GM12878 (cell line): Measurements from ENCODE around the gene URB1. TPM values are rescaled to one million over a fixed set of nuclear protein-coding genes. Genes with fewer than 3 reads are reported as not detected.

Experiments used
- ATAC-seq: fragments of 200-7000 bp; cut with Tn5 transposase; 3 replicates; pipeline ENCODE4 v1.9.1; 2020; ENCODE audit warnings: mild to moderate bottlenecking, moderate library complexity
- BruUV-seq: library from RNA; stranded (reverse); fragments of 400-500 nt; replicated peaks from 2 replicates; lab custom pipeline; 2021; lab: Mats Ljungman, UMichigan
- CTCF ChIA-PET: fragments of 300-600 bp; sonication (Branson Sonifier 250); formaldehyde crosslinking; extraction: SDS; loops from one replicate; lab custom pipeline; 2021; ENCODE audit warnings: inconsistent platforms; lab: Yijun Ruan, JAX
- POLR2A ChIA-PET: fragments of 350-600 bp; formaldehyde crosslinking; extraction: SDS; loops from one replicate; lab custom pipeline; 2021; ENCODE audit warnings: inconsistent platforms; lab: Charles Lee
- RAD21 ChIA-PET: fragments of 300-600 bp; sonication (Branson Sonifier 250); formaldehyde crosslinking; loops from one replicate; lab custom pipeline; 2023; ENCODE audit warnings: antibody characterized with exemption; ENCODE audit not compliant: unreplicated experiment; lab: Charles Lee
- SMC1A ChIA-PET: fragments of 300-600 bp; sonication (Branson Sonifier 250); formaldehyde crosslinking; loops from one replicate; lab custom pipeline; 2023; ENCODE audit not compliant: unreplicated experiment, uncharacterized antibody; lab: Charles Lee
- DNase-seq: peaks from one replicate; pipeline ENCODE4 v3.0.0-alpha.2; 2011; ENCODE audit warnings: low read depth, low spot score
- FAIRE-seq: peaks from 3 replicates; lab custom pipeline; 2011; peaks lifted over from hg19 to GRCh38; lab: Jason Lieb, UNC
- H2AFZ ChIP-seq: 2 replicates; pipeline ENCODE4 v1.6.0; 2011; ENCODE audit warnings: low read depth, low read length, control low read depth; ENCODE audit not compliant: control insufficient read depth
- H3K27ac ChIP-seq: 2 replicates; pipeline ENCODE4 v1.5.1; 2011; ENCODE audit warnings: control low read depth; ENCODE audit not compliant: control insufficient read depth, insufficient read depth
- H3K27me3 ChIP-seq, 2 experiments: replicated peaks in 1 of 2; 2 replicates each; pipeline versions ENCODE4 v1.6.0 to v1.6.1; 2011; ENCODE audit warnings: low read length in 1 of 2; ENCODE audit not compliant: control insufficient read depth in 2 of 2, insufficient read depth in 2 of 2
- H3K36me3 ChIP-seq, 2 experiments: 2 replicates each; pipeline ENCODE4 v1.5.1; 2011; ENCODE audit warnings: low read length in 1 of 2; ENCODE audit not compliant: control insufficient read depth in 2 of 2, insufficient read depth in 2 of 2
- H3K4me1 ChIP-seq: 2 replicates; pipeline ENCODE4 v1.6.1; 2011; ENCODE audit warnings: mild to moderate bottlenecking, low read length, moderate library complexity, mixed read lengths; ENCODE audit not compliant: control insufficient read depth, insufficient read depth
- H3K4me2 ChIP-seq: 2 replicates; pipeline ENCODE4 v1.6.0; 2011; ENCODE audit warnings: control low read depth; ENCODE audit not compliant: control insufficient read depth, insufficient read depth
- H3K4me3 ChIP-seq: fragments of 200-600 bp; sonication (generic); 2 replicates; pipeline ENCODE4 v1.5.1; 2016
- H3K79me2 ChIP-seq: 2 replicates; pipeline ENCODE4 v1.6.0; 2011; ENCODE audit warnings: low read length; ENCODE audit not compliant: control insufficient read depth, insufficient read depth
- H3K9ac ChIP-seq: 2 replicates; pipeline ENCODE4 v1.8.0; 2011; ENCODE audit warnings: low read length, control low read depth, mixed read lengths; ENCODE audit not compliant: control insufficient read depth, insufficient read depth
- H3K9me3 ChIP-seq: replicated peaks from 3 replicates; pipeline ENCODE4 v1.5.1; 2011; ENCODE audit warnings: mild to moderate bottlenecking, low read length; ENCODE audit not compliant: control insufficient read depth, insufficient read depth
- H4K20me1 ChIP-seq: 2 replicates; pipeline ENCODE4 v1.6.0; 2011; ENCODE audit not compliant: control insufficient read depth, insufficient read depth
- EZH2 ChIP-seq: IDR thresholded peaks from 2 replicates; pipeline ENCODE4 v1.6.1; 2012; ENCODE audit warnings: low read depth, mild to moderate bottlenecking, control low read depth, inconsistent platforms, low read length, borderline replicate concordance; ENCODE audit not compliant: control insufficient read depth
- MYB ChIP-seq: fragments of 150-350 bp; IDR thresholded peaks from 2 replicates; pipeline ENCODE4 v1.6.1; 2014; ENCODE audit warnings: mild to moderate bottlenecking, low read depth, low read length, borderline replicate concordance
- NFYB ChIP-seq: IDR thresholded peaks from 2 replicates; pipeline ENCODE4 v1.6.1; 2011; ENCODE audit warnings: low read depth, mild to moderate bottlenecking, low read length, improper control_type of control experiment, moderate library complexity; ENCODE audit not compliant: insufficient read depth
- RUNX3 ChIP-seq: IDR thresholded peaks from 2 replicates; pipeline ENCODE4 v1.6.1; 2012; ENCODE audit warnings: low read length, inconsistent platforms
- SIX5 ChIP-seq: IDR thresholded peaks from 2 replicates; pipeline ENCODE4 v1.6.1; 2011; ENCODE audit warnings: mild to moderate bottlenecking, low read depth, low read length, moderate library complexity; ENCODE audit not compliant: severe bottlenecking
- SUPT20H ChIP-seq: IDR thresholded peaks from 2 replicates; pipeline ENCODE4 v1.6.1; 2011; ENCODE audit warnings: low read depth, mild to moderate bottlenecking, low read length, moderate library complexity, borderline replicate concordance; ENCODE audit not compliant: control insufficient read depth
- SUZ12 ChIP-seq: fragments of 200-600 bp; sonication (generic); IDR thresholded peaks from one replicate; pipeline ENCODE4 v1.6.1; 2018; ENCODE audit warnings: antibody characterized with exemption, mild to moderate bottlenecking; ENCODE audit not compliant: unreplicated experiment
- YBX1 ChIP-seq: fragments of 450-650 bp; IDR thresholded peaks from 2 replicates; pipeline ENCODE4 v1.6.1; 2016; ENCODE audit warnings: antibody characterized with exemption
- WGBS: methylation state at CpG from one replicate; pipeline ENCODE4 v1.1.6; 2016; ENCODE audit warnings: low lambda C conversion rate; ENCODE audit not compliant: insufficient replicate concordance, insufficient coverage; ENCODE audit errors: missing lambda C conversion rate; 5-methylcytosine and 5-hydroxymethylcytosine counted together
- in situ Hi-C: fragments of 300-500 bp; cut with MboI; formaldehyde crosslinking; loops from 9 replicates; pipeline ENCODE4 v1.14.3; 2018; ENCODE audit warnings: mixed read lengths
- intact Hi-C: fragments of 100-400 bp; cut with micrococcal nuclease; formaldehyde crosslinking; loops from one replicate; pipeline ENCODE4 v1.14.2; 2022; ENCODE audit not compliant: unreplicated experiment
- polyA plus RNA-seq, 11 experiments: library from polyadenylated mRNA; depleted of rRNA in 4 of 11; unstranded in 6 of 11; stranded (reverse) in 5 of 11; fragments of >200 nt; fragmentation: Nextera tagmentation in 4 of 11; fragmentation: Illumina TruSeq in 1 of 11; extraction: Ambion mirVana in 4 of 11; extraction: Trizol in 1 of 11; gene quantifications; 1 replicate in 1 of 11; 2 replicates in 10 of 11; pipeline versions ENCODE4 v1.2.1 to v1.2.3, GENCODE V29; 2011 to 2016; ENCODE audit warnings: inconsistent platforms in 2 of 11, missing spikeins in 2 of 11, low read depth in 1 of 11
- total RNA-seq, 4 experiments: library from RNA; depleted of rRNA in 3 of 4; stranded (reverse); fragments of >200 nt in 3 of 4; fragmentation: Illumina TruSeq in 1 of 4; extraction: Trizol in 1 of 4; gene quantifications; 2 replicates each; pipeline versions ENCODE4 v1.2.1 to v1.2.3, GENCODE V29; 2013 to 2021
- TF ChIP-seq, protein P1 (sequence below): fragments of 450-650 bp; formaldehyde crosslinking; IDR thresholded peaks from 2 replicates; pipeline ENCODE4 v1.5.0; 2022; ENCODE audit warnings: mild to moderate bottlenecking, missing genetic modification characterization

URB1 gene
- total and polyA plus RNA-seq, 10 of the 15 experiments (the other 5 are each of a cell fraction or from before 2014, with no cell fraction given): 0.56 to 23.2 (median 8.9) TPM

DNA sequence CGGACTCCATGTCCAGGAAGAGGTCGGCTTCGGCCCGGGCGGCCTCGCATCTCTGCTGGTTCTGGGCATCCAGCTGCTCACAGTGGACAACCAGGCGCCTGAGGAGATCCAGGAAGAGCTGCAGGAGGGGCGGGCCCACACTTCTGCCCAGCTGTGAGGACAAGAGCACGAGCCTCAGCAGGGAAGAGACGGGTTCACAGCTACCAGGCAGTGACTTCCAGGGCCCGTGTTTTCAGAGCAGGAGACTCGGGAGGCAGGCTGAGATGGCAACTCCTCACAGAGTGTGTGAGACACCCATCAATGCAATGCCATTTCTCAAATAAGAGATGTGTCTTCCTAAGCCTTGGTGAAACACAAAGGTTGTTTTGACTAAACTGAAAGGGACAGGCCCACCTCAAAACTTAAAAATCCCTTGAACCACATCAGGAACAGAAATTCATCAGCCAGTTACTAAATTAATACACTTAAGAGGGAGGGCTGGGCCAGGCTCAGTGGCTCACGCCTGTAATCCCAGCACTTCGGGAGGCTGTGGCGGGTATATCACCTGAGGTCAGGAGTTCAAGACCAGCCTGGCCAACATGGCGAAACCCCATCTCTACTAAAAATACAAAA, 43.4 kb downstream of the URB1 start (continued):
- TF ChIP-seq SIX5 (no peak), EZH2 (no peak), YBX1 (no peak), RUNX3 (no peak), SUPT20H (no peak), NFYB (no peak)

DNA sequence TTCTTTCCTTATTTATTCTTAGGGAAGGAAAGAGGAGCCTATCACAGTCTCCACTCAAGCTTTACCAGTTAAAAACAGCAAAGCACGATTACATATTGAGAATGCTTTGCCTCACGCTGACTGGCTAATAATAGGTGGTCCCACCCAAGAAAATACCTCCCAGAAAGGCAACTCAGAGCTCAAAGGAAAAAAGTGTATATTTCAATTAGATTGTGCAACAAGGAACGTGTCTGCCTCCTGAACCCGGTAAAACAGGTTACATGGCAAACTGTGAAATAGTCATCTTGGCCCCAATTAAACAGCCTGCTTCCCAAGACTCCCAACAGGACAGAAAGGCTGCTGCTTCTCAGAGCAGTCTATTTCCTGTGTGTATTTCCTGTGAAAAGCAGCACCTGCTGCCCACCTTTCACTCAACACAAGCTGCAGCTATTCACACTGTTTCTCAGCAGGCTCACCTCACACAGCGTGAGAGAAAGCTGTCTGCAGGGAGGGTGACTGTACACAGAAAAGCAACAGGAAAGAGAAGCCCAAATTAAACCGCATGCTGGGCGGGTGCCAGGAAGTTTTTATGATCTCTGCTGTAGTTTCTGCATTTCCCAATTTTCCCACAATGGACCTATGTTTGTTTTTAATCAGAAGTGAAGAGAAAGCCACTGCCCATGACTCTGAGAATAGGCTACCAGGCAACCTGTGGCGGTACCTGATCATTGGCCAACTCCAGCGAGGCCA, 44.0 kb downstream of the URB1 start:
- Histone ChIP-seq H3K4me3 (no peak overlapping the region), H4K20me1 (no peaks in the 10 kb centered on the region), H3K4me1 (peaks cover 7% of the 10 kb centered on the region), H3K4me2 (no peak overlapping the region), H3K36me3 (peaks cover 50 to 65% of the 10 kb centered on the region in 2 experiments), H3K27ac (no peak overlapping the region), H3K79me2 (no peaks in the 10 kb centered on the region), H3K9me3 (peaks cover 11% of the 10 kb centered on the region; the same call in 2 of the 3 replicates), H3K9ac (no peak overlapping the region), H3K27me3 (no peaks in the 10 kb centered on the region), H2AFZ (no peak overlapping the region)
- CTCF ChIA-PET: no interaction called here
- SMC1A ChIA-PET: no interaction called here
- ATAC-seq: no peak
- no peak for DNase-seq
- no peak for TF ChIP-seq SUZ12
- TF ChIP-seq, protein P1, sequence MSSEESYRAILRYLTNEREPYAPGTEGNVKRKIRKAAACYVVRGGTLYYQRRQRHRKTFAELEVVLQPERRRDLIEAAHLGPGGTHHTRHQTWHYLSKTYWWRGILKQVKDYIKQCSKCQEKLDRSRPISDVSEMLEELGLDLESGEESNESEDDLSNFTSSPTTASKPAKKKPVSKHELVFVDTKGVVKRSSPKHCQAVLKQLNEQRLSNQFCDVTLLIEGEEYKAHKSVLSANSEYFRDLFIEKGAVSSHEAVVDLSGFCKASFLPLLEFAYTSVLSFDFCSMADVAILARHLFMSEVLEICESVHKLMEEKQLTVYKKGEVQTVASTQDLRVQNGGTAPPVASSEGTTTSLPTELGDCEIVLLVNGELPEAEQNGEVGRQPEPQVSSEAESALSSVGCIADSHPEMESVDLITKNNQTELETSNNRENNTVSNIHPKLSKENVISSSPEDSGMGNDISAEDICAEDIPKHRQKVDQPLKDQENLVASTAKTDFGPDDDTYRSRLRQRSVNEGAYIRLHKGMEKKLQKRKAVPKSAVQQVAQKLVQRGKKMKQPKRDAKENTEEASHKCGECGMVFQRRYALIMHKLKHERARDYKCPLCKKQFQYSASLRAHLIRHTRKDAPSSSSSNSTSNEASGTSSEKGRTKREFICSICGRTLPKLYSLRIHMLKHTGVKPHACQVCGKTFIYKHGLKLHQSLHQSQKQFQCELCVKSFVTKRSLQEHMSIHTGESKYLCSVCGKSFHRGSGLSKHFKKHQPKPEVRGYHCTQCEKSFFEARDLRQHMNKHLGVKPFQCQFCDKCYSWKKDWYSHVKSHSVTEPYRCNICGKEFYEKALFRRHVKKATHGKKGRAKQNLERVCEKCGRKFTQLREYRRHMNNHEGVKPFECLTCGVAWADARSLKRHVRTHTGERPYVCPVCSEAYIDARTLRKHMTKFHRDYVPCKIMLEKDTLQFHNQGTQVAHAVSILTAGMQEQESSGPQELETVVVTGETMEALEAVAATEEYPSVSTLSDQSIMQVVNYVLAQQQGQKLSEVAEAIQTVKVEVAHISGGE (CRISPR knock-in tag): no peak
- no peak for TF ChIP-seq MYB
- BruUV-seq: no TSS peak
- FAIRE-seq: no peak
- POLR2A ChIA-PET: interaction anchor here (0.5 kb wide), 1 partner anchor 18 kb away, joined by 4 read pairs; no protein-coding TSS in a partner anchor
- 99% methylated on average over 9 of the region's 9 CpGs for WGBS
- in situ Hi-C loops: no loop called here
- intact Hi-C loops: no loop called here
- RAD21 ChIA-PET: no interaction called here
